Skeletal muscle cell (primary cell): ENCODE measurements around the gene ZIK1.

ENCODE experiments used
- DNase-seq: peaks from one replicate; pipeline ENCODE4 v3.0.0-alpha.2; 2010; ENCODE audit warnings: low read depth
- H3K4me3 ChIP-seq: 2 replicates; pipeline ENCODE4 v1.5.1; 2011; ENCODE audit warnings: low read depth, mild to moderate bottlenecking, control low read depth, low read length, moderate library complexity

ZIK1 gene

GRCh38 chr19:57583521-57584416 is at the start of gene ZIK1:
Gene ZIK1, plus strand, starts transcription at chr19:57584145. Its CDS starts 212 bp downstream, at chr19:57584357.
- peak; percentile 72 for DNase-seq
- peak within 1 kb of the TSS; percentile 60 for H3K4me3 ChIP-seq

GRCh38 chr19:57537953-57538547 is 45.9 kb upstream of the ZIK1 start:
- no peak for DNase-seq

GRCh38 chr19:57546513-57546912 is 37.4 kb upstream of the ZIK1 start:
- no peak for DNase-seq
- H3K4me3 ChIP-seq = no peak overlapping the region

More at GRCh38 chr19:57537953-57538547, 45.9 kb upstream of the ZIK1 start:
- no peak overlapping the region for H3K4me3 ChIP-seq

DNA sequence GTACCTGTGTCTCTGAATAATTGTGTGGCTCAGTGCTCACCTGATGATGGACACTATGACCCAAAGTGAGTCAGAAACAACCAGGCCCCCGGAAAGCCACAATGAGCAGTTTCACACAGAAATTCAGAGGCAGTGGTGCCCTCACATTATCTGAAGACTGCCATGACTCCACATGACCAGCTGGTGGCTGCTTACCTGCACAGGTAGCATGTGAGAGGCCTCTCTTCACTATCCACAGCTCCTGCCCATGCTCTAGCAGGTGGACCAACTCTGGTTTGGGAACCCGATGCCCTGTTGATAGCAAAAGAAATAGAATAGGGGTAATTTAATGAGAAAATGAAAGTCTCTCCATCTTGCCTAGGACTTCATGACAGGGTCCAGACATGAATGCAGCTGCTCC is 31.5 kb upstream of the ZIK1 start:
- no peak overlapping the region for H3K4me3 ChIP-seq
- no peak for DNase-seq

DNA sequence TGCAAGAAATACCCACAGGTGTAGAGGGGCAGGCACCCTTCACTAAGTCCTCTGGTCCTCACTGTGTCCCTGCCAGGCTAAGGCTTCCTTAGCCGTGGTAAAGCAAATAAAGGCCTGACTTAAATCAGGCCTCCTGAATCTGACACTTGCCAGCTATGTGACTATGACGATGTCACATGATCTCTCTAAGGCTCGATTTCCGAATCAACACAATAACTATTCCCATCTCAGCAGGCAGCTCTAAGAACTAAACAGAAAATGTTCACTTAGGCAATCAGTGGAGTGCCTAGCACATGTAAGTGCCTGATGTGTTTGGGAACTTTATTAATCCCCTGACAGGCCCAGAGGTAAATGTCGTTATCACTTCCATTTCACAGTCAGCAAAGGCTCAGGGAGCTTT is 26.3 kb upstream of the ZIK1 start:
- no peak for DNase-seq
- H3K4me3 ChIP-seq = no peak overlapping the region

GRCh38 chr19:57558525-57558924 is 25.4 kb upstream of the ZIK1 start:
- DNase-seq = no peak
- H3K4me3 ChIP-seq = peak overlapping the region; percentile 95

GRCh38 chr19:57559008-57559403 is 24.9 kb upstream of the ZIK1 start:
- peak overlapping the region; percentile 95 for H3K4me3 ChIP-seq
- DNase-seq = no peak

- peak; percentile 66 for DNase-seq
- H3K4me3 ChIP-seq = peak within 1 kb of the TSS; percentile 95
Measured at GRCh38 chr19:57559404-57560025, 24.4 kb upstream of the ZIK1 start, which contains the start of gene ZNF550. Gene ZNF550, minus strand, starts transcription at chr19:57559863. Its CDS starts 181 bp downstream, at chr19:57559682.

- DNase-seq = peak; percentile 35
- H3K4me3 ChIP-seq = peak overlapping the region; percentile 95
Measured at GRCh38 chr19:57560049-57560491, 23.9 kb upstream of the ZIK1 start.

DNA sequence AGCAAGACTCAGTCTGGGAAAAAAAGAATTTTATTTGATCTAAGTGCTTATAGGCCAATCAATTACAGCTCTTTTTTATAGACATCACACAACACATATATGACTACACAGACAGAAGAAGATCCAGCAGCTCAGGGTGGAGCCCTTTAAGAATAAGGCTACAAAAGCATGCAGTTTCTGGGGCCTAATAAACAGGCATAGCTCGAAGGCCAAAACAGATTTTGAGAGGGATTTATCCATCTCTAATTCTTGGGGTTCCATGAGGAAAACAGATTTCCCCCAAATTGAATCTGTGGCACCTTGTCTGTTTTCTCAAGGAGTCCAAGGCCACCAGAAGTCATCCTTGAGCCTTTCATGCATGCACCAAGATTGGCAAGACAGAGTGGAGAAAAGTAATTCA is 20.4 kb upstream of the ZIK1 start:
- no peak overlapping the region for H3K4me3 ChIP-seq
- DNase-seq = no peak

DNA sequence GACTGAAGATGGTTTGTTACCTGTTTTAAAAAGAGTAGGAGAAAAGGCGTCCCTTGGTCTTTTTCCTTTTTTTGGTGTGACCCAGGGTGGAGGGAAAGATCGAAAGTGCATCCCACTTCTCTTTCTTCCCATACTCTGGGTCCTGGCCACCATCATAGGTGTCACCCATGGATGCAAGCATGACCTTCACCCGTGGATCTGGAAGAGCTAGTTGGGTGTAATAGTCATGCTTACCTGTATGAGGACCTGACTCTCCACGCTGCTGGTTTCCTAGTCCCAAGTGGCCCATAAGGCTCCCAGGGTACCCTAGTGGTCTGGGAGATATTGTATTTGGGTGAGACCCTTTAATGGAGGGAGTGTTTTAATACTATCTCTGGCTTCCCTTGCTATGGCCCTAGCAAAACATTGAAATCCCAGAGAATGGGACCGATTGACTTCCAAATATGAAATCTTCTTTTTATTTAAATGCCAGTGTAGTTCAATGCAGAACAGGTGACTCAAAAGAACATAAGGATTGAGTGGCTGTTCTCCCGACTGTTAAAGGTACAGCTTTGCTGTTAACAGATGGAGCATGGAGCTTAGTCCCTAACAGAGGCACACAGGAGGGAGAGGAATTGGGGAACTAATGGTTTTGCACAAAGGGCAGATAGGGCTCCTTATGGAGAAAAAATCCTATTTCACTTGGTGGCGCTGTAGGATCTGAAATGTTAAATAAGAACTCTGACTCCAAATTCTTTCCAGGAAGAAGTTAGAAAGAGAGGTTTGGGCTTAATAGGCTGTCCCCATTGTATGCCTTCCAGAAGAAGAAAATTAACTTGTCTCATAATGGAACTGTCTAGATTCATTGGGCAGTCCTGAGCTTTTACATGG is 17.3 kb upstream of the ZIK1 start:
- no peak for DNase-seq
- no peak overlapping the region for H3K4me3 ChIP-seq

DNA sequence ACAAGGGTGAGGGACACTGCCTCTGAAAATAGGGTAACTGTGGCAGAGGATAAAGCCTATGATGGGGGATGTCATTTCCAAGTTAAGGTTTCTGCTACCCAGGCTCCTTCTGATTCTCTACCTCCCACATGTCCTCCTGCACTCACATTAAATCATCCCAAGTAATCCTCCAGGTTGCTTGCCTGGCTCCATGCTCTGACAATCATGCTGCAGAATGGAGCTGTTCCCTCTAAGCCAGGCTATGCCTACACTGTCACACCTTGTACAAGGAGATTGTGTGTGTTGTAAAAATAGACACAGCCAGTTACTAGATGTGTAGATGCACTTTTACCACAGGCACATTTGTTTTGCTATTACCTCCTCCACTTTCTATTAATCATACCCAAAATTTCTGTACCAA is 13.2 kb upstream of the ZIK1 start:
- H3K4me3 ChIP-seq = no peak overlapping the region

DNA sequence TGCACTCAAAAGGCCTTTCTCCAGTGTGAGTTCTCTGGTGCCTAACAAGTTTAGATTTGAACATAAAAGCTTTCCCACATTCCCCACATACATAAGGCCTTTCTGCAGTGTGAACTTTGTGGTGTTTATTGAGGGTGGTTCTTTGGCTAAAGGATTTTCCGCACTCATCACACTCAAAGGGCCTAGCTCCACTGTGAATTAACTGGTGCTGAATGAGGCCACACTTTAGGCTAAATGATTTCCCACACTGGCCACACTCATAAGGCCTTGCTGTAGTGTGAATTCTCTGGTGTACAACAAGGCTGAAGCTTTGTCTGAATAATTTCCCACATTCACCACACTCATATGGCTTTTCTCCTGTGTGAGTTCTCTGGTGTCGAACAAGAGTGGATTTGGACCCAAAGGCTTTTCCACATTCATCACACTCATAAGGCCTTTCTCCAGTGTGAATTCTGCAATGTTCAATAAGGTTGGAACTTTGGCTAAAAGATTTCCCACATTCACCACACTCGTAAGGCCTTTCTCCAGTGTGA is 11.5 kb upstream of the ZIK1 start:
- no peak overlapping the region for H3K4me3 ChIP-seq
- no peak for DNase-seq

More for the DNA sequence above, 13.2 kb upstream of the ZIK1 start:
- DNase-seq = no peak

DNA sequence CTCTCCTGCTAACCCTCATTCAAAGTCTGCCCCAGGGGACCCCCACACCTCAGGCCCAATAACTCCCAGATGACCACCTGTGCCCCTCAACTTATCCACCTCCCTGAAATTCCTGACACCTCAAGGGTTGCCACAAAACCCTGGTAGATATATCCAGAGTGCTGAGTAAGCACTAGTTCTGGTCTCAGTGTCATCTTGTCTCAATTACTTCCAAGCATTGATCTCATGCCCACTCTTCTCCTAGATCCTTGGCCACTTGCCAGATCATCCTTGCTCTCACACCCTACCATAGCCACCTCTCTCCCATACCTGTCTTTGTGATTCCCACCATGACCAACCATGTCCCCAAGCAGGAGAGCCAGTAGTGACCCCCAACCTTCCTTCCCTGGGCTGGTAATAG is 7.3 kb upstream of the ZIK1 start:
- DNase-seq = no peak
- H3K4me3 ChIP-seq = no peak overlapping the region

GRCh38 chr19:57578487-57579205 is 5.3 kb upstream of the ZIK1 start, which contains the start of gene ZNF416:
Gene ZNF416, minus strand, starts transcription at chr19:57578911. Its CDS starts 207 bp downstream, at chr19:57578704.
- DNase-seq = peak; percentile 94
- H3K4me3 ChIP-seq = peak within 1 kb of the TSS; percentile 82

- no peak for DNase-seq
Measured at GRCh38 chr19:57583104-57583520, 833 bp upstream of the ZIK1 start.

DNA sequence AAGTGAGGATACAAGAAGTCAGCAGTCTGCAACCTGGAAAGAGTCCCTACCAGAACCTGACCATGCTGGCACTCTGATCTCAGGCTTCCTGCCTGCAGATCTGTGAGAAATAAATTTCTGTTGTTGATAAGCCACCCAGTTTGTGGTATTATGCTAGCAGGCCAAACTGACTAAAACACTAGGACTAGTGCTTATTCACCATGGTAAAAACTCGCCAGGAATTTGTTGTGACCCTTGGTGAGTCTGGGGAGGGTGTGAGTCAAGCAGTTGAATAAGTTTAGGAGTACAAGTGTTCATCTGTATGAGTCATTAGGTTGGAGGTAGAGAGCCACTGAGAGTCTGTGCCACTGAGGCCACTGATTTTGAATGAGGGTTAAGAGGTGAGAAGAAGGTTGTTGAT is 3.6 kb downstream of the ZIK1 start:
- H3K4me3 ChIP-seq = no peak overlapping the region
- DNase-seq = no peak

More at GRCh38 chr19:57583104-57583520, 833 bp upstream of the ZIK1 start:
- H3K4me3 ChIP-seq = peak overlapping the region; percentile 60

DNA sequence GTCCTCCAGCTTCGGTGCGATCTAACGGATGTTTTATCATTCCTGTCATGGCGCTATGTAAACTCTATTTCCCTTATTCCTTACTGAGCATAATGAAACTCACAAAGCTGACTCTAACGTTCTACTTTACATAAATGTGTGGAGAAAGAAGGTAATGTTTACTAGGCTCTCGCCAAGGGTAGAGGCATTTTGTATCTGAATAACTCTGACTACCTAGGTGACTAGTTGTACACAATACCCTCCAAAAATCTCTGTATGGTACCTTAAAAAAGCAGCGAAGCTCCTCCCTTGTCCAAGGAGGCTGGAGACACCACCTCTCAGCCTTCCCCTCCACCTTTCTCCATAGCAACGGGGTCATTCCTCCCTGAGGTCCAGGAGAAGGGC is 15.4 kb downstream of the ZIK1 start:
- H3K4me3 ChIP-seq = peak overlapping the region; percentile 88
- no peak for DNase-seq
